IPS-NIHi7 (cell line): ENCODE data around the gene TBC1D17.
A peak's percentile ranks its signal among the peaks of the same experiment; 100 is the strongest.

Experiments
- DNase-seq: peaks from one replicate; pipeline ENCODE4 v3.0.0; 2012; ENCODE audit warnings: mixed read lengths; ENCODE audit errors: extremely low spot score

The TBC1D17 gene

GRCh38 chr19:49875857-49876421 is 1.6 kb upstream of the TBC1D17 start:
- DNase-seq, result no peak

- peak; percentile 75 for DNase-seq
Observed at GRCh38 chr19:49876422-49877019, 981 bp upstream of the TBC1D17 start.

DNA sequence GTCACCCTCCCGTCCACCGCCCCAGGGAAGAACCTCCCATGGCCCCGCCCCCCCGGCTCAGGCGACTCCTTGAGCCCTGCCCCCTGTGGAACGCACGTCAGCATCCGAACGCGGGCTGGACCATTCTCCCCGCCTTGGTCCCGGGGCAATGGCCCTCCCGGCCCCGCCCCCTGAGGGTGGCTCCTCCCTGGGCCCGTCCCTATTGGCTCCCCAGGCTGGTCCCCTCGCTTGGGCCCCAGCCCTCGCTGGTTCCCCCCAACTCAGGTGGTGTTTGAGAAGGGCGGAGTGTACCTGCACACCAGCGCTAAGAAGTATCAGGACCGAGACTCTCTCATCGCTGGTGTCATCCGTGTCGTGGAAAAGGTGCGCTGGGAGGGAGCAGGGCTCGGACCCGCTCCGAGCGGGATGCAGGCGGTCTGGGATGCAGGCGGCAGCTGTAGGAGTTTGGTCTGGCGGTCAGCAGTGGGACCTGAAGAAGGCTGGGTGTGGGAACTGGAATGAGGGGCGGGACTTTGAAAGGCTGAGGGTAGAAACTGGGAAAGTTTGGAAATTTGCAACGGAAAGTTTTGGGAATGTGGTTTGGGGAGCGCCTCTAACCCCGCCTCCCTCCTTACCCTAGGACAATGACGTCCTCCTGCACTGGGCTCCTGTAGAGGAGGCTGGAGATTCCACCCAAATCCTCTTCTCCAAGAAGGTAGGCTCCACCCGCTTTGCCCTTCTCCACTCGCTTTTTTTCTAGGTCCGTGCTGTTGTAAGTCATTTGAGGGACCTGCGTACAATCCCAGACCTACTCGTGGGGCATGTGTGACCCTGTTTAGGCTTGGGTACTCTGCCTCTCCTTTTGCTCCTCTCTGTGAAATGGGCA is 609 bp downstream of the TBC1D17 start:
- peak; percentile 97 for DNase-seq

DNA sequence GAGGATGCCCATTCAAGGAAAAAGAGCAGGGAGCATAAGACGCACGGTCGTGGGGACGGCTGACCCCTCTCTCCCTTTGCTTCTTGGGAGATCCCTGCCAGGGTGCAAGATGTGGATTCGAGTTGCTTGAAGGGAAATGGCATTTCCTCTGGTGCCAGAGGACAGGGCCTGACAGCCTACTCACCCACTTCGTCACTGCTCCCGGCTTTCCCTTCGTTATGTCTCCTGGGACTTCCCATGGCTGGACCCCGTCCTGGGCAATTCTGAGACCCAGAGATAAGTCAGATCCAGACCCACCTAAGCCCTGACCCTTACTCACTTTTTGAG is 1.2 kb downstream of the TBC1D17 start:
- DNase-seq, result no peak

GRCh38 chr19:49879243-49879963 is 1.9 kb downstream of the TBC1D17 start:
- no peak for DNase-seq

DNA sequence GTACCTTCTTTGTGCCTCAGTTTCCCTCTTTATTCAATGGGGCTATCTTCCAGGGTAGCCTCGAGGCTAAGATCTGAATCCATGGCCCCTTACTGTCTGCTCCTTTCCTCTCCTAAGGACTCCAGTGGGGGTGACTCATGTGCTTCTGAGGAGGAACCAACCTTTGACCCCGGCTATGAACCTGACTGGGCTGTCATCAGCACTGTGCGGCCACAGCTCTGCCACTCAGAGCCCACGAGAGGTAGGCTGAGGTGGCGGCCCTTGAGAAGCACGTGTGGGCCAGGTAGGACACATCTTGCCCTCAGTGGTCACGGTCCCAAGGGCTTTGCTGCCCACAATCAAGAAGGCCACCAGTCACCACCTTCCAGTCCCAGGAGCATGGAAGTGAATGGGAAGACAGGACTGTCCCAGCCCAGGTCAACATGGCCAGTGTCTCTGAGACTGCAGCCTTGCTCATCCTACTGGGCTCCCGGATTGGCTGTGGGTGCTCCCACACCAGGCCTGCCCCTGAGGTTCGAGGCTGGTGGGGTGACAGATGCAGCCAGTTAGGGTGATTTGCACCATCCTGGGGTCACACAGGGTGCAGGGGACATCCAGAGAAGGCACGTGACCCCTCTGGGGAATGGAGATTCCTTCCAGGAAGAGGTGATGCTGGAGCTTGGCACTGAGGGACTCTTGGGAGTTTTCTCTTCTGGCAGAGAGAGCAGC is 2.8 kb downstream of the TBC1D17 start:
- no peak for DNase-seq

- DNase-seq, result no peak
Observed at GRCh38 chr19:49881186-49881585, 3.7 kb downstream of the TBC1D17 start.

DNA sequence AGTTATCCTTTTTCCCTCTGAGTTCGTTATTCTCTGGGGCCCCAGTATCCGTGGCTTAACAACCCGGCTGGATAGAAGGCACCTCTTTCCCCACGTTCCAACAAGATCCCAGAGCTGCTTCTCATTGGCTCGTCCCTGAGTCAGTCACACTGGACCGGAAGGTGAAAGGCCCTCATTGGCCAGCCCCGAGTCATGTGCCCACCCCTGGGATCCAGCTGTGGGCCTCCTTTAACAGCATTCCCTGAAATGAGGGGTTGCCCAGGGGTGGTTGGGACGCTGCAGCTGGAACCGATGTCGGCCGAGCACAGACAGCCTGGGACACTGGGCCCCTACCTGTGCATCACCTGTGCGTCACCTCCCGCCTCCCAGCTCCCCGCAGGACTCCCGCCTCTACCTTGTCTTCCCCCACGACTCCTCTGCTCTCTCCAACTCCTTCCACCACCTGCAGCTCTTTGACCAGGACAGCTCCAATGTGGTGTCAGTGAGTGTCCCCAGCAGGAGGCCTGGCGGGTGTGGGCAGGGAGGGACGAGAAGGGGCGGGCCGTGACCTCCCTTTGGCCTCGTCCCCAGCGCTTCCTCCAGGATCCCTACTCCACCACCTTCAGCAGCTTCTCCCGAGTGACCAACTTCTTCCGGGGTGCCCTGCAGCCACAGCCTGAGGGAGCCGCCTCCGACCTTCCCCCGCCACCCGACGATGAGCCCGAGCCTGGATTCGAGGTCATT is 4.3 kb downstream of the TBC1D17 start:
- DNase-seq, result peak; percentile 67

- DNase-seq, result no peak
Observed at GRCh38 chr19:49882643-49883042, 5.1 kb downstream of the TBC1D17 start.

DNA sequence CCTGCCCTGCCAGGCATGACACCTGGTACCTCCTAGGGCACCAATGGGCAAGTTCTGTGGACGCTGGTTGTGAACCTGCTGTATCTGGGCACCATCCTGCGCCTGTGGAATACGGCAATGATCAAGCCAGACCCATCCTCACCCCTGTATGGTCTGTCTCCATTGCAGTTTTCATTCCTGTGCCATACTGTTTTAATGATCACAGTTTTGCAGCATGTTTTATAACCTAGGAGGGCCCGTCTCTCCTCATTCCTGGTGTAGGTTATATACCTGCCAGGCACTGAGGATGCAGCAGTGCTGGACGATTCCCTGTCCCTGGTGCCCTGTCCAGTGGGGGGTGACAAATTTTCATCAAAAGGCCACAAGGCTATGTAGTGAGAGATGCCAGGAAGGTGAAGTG is 5.6 kb downstream of the TBC1D17 start:
- no peak for DNase-seq

DNA sequence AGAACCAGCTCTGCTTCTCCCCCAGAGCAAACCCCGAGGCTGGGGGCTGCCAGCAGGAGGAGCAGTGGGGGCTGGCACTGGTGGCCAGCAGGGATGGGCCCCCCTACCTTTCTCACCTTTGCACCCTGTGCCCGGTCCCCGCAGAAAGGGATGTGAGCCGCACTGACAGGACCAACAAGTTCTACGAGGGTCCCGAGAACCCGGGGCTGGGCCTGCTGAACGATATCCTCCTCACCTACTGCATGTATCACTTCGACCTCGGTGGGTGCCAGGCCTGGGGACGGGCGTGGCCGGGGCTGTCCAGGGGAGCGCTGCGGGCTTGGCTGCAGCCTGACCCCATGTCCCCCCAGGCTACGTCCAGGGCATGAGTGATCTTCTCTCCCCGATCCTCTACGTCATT is 6.6 kb downstream of the TBC1D17 start:
- DNase-seq, result no peak

GRCh38 chr19:49884760-49885159 is 7.3 kb downstream of the TBC1D17 start:
- no peak for DNase-seq

DNA sequence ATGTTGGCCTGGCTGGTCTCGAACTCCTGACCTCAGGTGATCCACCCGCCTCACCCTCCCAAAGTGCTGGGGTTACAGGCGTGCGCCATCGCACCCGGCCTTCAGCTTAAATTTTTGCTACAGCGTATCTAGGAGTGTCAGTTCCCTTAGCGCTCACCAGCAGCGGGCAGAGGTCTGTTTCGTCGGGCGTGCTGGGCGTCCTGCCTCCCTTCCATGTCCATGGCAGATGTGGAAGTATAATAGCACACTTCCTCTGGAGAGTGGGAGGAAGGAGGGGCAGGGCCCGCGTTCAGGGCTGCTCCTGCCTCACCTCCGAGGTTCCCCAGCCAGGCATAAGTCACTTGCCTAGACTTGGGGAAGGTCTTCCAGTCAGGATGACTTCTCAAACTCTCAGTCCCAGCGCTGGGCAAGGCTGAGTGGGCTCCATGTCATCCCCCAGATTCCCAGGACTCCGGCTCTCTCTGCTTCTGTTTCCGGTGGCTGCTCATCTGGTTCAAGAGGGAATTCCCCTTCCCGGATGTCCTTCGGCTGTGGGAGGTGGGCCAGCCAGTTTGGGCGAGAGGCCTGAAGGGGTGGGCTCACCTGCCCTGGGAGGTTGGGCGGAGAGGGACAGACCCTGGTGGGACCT is 9.6 kb downstream of the TBC1D17 start:
- no peak for DNase-seq

DNA sequence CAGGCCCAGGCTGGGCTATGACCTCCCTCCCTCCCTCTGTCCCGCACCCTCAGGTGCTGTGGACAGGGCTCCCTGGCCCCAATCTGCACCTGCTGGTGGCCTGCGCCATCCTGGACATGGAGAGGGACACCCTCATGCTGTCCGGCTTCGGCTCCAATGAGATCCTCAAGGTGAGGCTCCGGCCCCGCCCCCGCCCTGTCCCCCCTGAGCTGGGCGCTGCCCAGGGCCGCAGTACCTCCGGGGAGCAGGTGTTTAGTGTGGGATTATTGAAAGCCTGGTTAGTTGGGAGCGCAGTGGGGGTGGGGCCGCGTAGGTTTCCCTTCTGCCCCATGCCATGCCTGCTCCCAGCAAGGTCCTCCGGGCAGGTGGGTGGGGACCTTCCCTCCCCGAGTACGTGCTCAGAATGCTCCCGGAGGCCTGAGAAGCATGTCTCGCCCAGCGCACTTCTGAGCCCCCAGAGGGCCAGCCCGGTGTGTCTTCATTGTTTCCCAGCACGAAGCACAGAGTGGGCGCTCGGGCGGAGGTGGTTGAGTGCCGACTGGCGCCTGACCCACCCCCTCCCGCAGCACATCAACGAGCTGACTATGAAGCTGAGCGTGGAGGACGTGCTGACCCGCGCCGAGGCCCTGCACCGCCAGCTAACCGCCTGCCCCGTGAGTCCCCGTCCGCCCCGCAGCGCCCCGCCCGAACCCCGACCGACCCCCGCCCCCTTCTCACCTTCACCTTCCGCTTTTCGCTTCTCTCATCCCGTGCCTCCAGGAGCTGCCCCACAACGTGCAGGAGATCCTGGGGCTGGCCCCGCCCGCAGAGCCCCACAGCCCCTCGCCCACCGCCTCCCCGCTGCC is 10.4 kb downstream of the TBC1D17 start:
- no peak for DNase-seq

DNA sequence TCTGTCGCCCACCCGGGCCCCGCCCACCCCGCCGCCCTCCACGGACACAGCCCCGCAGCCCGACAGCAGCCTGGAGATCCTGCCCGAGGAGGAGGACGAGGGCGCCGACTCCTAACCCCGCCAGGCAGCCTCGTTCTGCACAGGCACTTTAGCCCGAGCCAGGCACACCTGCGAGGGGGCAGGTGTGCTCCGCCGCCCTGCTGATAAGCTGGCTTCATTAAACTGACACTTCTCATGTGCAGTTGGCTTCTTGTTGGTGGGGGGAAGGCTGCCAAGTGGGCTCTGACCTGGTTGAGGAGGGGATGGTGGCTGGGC is 11.0 kb downstream of the TBC1D17 start:
- no peak for DNase-seq

DNA sequence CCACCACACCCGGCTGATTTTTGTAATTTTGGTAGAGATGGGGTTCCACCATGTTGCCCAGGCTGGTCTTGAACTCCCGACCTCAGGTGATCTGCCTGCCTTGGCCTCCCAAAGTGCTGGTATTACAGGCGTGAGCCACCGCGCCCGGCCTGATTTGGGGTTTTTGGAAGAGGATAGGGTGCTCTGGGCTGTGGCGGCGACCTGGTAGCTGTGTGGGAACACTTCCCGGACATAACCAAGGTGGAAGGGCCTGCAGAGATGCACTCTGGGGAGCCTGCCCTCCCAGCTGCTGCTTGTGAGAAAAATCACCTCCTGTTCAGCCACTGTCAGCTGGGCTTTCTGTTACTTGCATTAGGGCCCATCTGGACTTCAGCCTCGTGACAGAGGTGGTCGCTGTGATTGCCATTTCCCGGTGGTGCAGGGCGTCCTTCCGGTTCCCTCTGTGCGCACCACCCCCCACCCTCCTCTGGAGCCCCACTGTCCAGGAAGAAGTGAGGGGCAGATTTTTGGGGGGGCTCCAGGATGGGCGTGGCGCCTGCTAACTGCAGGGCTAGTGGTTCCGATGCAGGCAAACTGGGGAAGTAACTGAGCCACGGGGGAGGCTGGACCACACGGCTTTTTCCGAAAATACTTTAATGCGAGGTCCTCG is 11.7 kb downstream of the TBC1D17 start:
- no peak for DNase-seq

- DNase-seq, result peak; percentile 77
Observed at GRCh38 chr19:49889687-49890348, 12.3 kb downstream of the TBC1D17 start.

DNA sequence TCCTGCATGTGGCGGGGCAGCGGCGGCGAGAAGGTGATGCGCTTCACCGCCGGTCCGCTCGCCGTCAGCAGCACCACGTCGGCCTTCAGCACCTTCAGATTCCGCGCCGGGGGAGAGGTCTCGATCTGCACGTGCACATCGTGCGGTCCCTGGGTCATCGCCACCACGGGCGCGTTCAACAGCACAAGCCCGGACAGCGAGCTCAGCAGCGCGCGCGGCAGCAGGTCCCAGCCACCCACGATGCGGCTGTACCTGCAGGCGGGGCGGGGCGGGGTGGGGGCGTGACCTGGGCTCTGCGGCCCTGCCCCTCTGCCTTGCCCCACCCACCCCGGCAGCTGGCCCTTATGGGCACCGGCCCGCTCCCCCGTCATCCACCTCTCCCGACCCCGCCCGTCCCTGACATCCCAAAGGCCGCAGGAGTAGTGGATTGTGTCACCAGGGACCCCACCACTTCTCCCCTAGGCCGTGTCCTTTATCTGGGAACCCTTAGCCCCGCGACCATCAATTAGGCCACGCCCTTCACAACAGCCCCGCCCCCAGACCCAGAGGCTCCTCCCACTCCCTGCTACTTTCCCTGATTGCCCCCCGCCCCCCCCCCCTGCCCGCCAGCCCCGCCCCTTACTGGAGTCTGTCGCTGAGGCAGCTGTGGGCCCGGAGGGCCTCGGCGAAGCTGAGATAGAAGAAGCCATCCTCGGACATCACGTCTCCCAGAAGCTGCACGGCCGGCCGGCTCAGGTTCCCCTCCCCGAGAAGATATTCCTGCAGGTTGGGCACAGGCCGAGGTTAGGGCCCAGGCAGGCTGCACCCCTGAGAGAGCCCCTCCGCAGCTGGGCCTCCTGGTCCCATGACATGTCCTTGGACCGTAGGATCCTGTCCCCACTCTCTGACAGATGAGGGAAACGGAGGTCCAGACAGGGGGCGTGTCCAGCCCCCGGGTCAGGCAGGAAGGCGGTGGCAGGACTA is 13.1 kb downstream of the TBC1D17 start:
- peak; percentile 87 for DNase-seq
